SK-N-SH treated with all-trans-retinoic acid at 6 μM for 48 hours (cell line): Measurements from ENCODE around the gene FLNC.

Experiments
- ATAC-seq: fragments of 200-7000 bp; cut with Tn5 transposase; 3 replicates; pipeline ENCODE4 v1.9.1; 2020; ENCODE audit warnings: mild to moderate bottlenecking, moderate library complexity
- ARNTL ChIP-seq: fragments of 450-650 bp; formaldehyde crosslinking; IDR thresholded peaks from 2 replicates; pipeline ENCODE4 v1.5.0; 2020; ENCODE audit warnings: low read depth, mild to moderate bottlenecking, moderate library complexity, borderline replicate concordance
- CREB5 ChIP-seq: fragments of 250-450 bp; sonication (Bioruptor Pico); IDR thresholded peaks from 2 replicates; pipeline ENCODE4 v1.5.1; 2020; ENCODE audit warnings: low read depth, mild to moderate bottlenecking, moderate library complexity
- CSDC2 ChIP-seq: fragments of 250-450 bp; sonication (Bioruptor Pico); IDR thresholded peaks from 2 replicates; pipeline ENCODE4 v1.5.0; 2020; ENCODE audit warnings: mild to moderate bottlenecking, moderate library complexity
- CSRNP3 ChIP-seq: fragments of 250-450 bp; sonication (Bioruptor Pico); IDR thresholded peaks from 2 replicates; pipeline ENCODE4 v1.5.1; 2021; ENCODE audit warnings: mild to moderate bottlenecking, moderate library complexity
- ESRRG ChIP-seq: fragments of 250-450 bp; sonication (Bioruptor Pico); IDR thresholded peaks from 2 replicates; pipeline ENCODE4 v1.6.1; 2021; ENCODE audit warnings: mild to moderate bottlenecking
- GLIS3 ChIP-seq: fragments of 250-450 bp; sonication (Bioruptor Pico); IDR thresholded peaks from 2 replicates; pipeline ENCODE4 v1.5.0; 2020; ENCODE audit warnings: mild to moderate bottlenecking, moderate library complexity
- ISL1 ChIP-seq: fragments of 250-450 bp; sonication (Bioruptor Pico); IDR thresholded peaks from 2 replicates; pipeline ENCODE4 v2.1.2; 2022; ENCODE audit warnings: mild to moderate bottlenecking, moderate library complexity
- OSR1 ChIP-seq: fragments of 250-450 bp; sonication (Bioruptor Pico); IDR thresholded peaks from 2 replicates; pipeline ENCODE4 v1.8.0; 2022; ENCODE audit warnings: moderate library complexity, mild to moderate bottlenecking, inconsistent platforms
- PATZ1 ChIP-seq: fragments of 250-450 bp; sonication (Bioruptor Pico); IDR thresholded peaks from 2 replicates; pipeline ENCODE4 v1.8.0; 2020; ENCODE audit warnings: mild to moderate bottlenecking, moderate library complexity, borderline replicate concordance
- PPARA ChIP-seq: fragments of 250-450 bp; sonication (Bioruptor Pico); IDR thresholded peaks from 2 replicates; pipeline ENCODE4 v1.5.0; 2020; ENCODE audit warnings: mild to moderate bottlenecking, borderline replicate concordance
- SNAI2 ChIP-seq: fragments of 250-450 bp; sonication (Bioruptor Pico); IDR thresholded peaks from 2 replicates; pipeline ENCODE4 v1.5.0; 2020; ENCODE audit warnings: mild to moderate bottlenecking, moderate library complexity
- TCF4 ChIP-seq: fragments of 250-450 bp; sonication (Bioruptor Pico); IDR thresholded peaks from 2 replicates; pipeline ENCODE4 v1.8.0; 2021; ENCODE audit warnings: mild to moderate bottlenecking, moderate library complexity, borderline replicate concordance
- TOX ChIP-seq: fragments of 250-450 bp; sonication (Bioruptor Pico); IDR thresholded peaks from 2 replicates; pipeline ENCODE4 v1.8.0; 2021; ENCODE audit warnings: mild to moderate bottlenecking, moderate library complexity, borderline replicate concordance
- TSHZ2 ChIP-seq: fragments of 250-450 bp; sonication (Bioruptor Pico); IDR thresholded peaks from 2 replicates; pipeline ENCODE4 v1.5.0; 2020; ENCODE audit warnings: mild to moderate bottlenecking, moderate library complexity
- ZC3H10 ChIP-seq: fragments of 250-450 bp; sonication (Bioruptor Pico); IDR thresholded peaks from 2 replicates; pipeline ENCODE4 v1.5.1; 2021; ENCODE audit warnings: mild to moderate bottlenecking, moderate library complexity
- ZFP30 ChIP-seq: fragments of 450-650 bp; formaldehyde crosslinking; IDR thresholded peaks from 2 replicates; pipeline ENCODE4 v1.5.0; 2022; ENCODE audit warnings: mild to moderate bottlenecking, moderate library complexity
- ZNF565 ChIP-seq: fragments of 450-650 bp; formaldehyde crosslinking; conservative IDR thresholded peaks from 2 replicates; pipeline ENCODE4 v1.5.0; 2020; ENCODE audit warnings: low read depth, mild to moderate bottlenecking, moderate library complexity
- ZNF70 ChIP-seq: fragments of 450-650 bp; formaldehyde crosslinking; IDR thresholded peaks from 2 replicates; pipeline ENCODE4 v1.5.0; 2020; ENCODE audit warnings: mild to moderate bottlenecking, moderate library complexity
- ZNF8 ChIP-seq: fragments of 450-650 bp; formaldehyde crosslinking; IDR thresholded peaks from 2 replicates; pipeline ENCODE4 v1.5.0; 2020; ENCODE audit warnings: mild to moderate bottlenecking, moderate library complexity

FLNC gene

GRCh38 chr7:128886391-128887168 lies 56.4 kb downstream of the FLNC start (continued):
- TF ChIP-seq CREB5 (CRISPR knock-in tag), result no peak

GRCh38 chr7:128887169-128888038 lies 57.2 kb downstream of the FLNC start:
- ATAC-seq, result no peak
- no peak for TF ChIP-seq SNAI2 (CRISPR knock-in tag)
- TF ChIP-seq ESRRG, result no peak
- TF ChIP-seq ZNF70, result no peak
- TF ChIP-seq ARNTL, result no peak
- no peak for TF ChIP-seq PPARA (CRISPR knock-in tag)
- TF ChIP-seq ZFP30 (CRISPR knock-in tag), result no peak
- TF ChIP-seq TSHZ2 (CRISPR knock-in tag), result no peak
- TF ChIP-seq OSR1 (CRISPR knock-in tag), result no peak

GRCh38 chr7:128888039-128888755 lies 58.0 kb downstream of the FLNC start:
- TF ChIP-seq SNAI2 (CRISPR knock-in tag), result no peak
- no peak for TF ChIP-seq ZFP30 (CRISPR knock-in tag)
- TF ChIP-seq TOX (CRISPR knock-in tag), result no peak
- no peak for TF ChIP-seq ARNTL
- no peak for TF ChIP-seq ZNF565 (CRISPR knock-in tag)
- no peak for TF ChIP-seq ISL1 (CRISPR knock-in tag)
- no peak for TF ChIP-seq ZNF70
- TF ChIP-seq ZNF8 (CRISPR knock-in tag), result no peak
- TF ChIP-seq PATZ1 (CRISPR knock-in tag), result no peak
- TF ChIP-seq GLIS3, result no peak
- no peak for TF ChIP-seq CSRNP3 (CRISPR knock-in tag)
- ATAC-seq, result no peak

- no peak for ATAC-seq
- no peak for TF ChIP-seq ZFP30 (CRISPR knock-in tag)
- no peak for TF ChIP-seq PPARA (CRISPR knock-in tag)
- TF ChIP-seq CSDC2 (CRISPR knock-in tag), result no peak
- no peak for TF ChIP-seq TCF4 (CRISPR knock-in tag)
- TF ChIP-seq ZNF565 (CRISPR knock-in tag), result no peak
- no peak for TF ChIP-seq SNAI2 (CRISPR knock-in tag)
- TF ChIP-seq CREB5 (CRISPR knock-in tag), result no peak
- TF ChIP-seq ZC3H10 (CRISPR knock-in tag), result no peak
- TF ChIP-seq CSRNP3 (CRISPR knock-in tag), result no peak
- no peak for TF ChIP-seq ESRRG
- no peak for TF ChIP-seq ISL1 (CRISPR knock-in tag)
Measured at GRCh38 chr7:128888756-128889095, 58.5 kb downstream of the FLNC start.
